Measurements from ENCODE around the gene TDRD1. TPM values are rescaled to one million over a fixed set of nuclear protein-coding genes. Genes with fewer than 3 reads are reported as not detected.

The TDRD1 gene
- total RNA-seq, 1 donor, result 0.43 TPM

DNA sequence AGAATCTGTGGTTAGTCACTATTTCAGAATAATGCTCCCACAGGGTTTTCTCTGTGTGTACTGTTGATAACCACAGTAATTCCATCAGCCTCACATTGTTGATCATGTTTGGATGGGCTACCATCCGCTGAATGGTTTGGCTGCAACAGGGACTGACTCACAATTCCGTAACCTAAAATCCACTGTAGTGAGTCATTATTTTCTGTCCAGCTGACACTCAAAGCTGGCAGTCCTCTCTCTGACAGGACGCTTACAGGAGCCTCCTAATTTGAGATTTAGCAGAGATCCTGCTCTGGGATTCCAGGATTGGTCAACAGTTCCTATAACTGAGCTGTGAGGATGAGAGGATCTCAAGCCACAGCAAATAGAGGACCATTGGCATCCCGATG, 92.6 kb downstream of the TDRD1 start:
- DNase-seq (ENCODE audit: low read depth), result peak; percentile 92
- no peak overlapping the region for H3K4me3 ChIP-seq (ENCODE audit: low read depth, low read length)

DNA sequence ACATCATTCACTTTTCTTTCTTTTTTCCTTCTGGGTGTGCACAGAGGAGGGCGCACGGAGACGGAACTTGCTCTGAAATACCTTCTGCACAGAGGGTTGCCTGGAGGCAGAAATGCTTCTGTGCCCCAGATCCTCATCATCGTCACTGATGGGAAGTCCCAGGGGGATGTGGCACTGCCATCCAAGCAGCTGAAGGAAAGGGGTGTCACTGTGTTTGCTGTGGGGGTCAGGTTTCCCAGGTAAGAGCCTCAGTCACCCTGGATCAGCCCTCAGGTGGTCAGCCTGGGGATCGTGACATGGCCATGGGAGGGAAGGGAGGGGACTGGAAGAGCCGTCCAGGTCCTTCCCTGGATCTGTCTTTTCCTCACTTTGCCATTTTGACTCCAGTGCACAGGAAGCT, 93.5 kb downstream of the TDRD1 start:
- TF ChIP-seq, protein P1, sequence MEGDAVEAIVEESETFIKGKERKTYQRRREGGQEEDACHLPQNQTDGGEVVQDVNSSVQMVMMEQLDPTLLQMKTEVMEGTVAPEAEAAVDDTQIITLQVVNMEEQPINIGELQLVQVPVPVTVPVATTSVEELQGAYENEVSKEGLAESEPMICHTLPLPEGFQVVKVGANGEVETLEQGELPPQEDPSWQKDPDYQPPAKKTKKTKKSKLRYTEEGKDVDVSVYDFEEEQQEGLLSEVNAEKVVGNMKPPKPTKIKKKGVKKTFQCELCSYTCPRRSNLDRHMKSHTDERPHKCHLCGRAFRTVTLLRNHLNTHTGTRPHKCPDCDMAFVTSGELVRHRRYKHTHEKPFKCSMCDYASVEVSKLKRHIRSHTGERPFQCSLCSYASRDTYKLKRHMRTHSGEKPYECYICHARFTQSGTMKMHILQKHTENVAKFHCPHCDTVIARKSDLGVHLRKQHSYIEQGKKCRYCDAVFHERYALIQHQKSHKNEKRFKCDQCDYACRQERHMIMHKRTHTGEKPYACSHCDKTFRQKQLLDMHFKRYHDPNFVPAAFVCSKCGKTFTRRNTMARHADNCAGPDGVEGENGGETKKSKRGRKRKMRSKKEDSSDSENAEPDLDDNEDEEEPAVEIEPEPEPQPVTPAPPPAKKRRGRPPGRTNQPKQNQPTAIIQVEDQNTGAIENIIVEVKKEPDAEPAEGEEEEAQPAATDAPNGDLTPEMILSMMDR (IDR thresholded peaks at IDR 0.05; ENCODE audit: insufficient read depth, low read depth, low read length), result no peak
- no peak for DNase-seq (ENCODE audit: low read depth)
- H3K4me3 ChIP-seq (ENCODE audit: low read depth, low read length), result no peak overlapping the region

More for the DNA sequence above, 92.6 kb downstream of the TDRD1 start:
- TF ChIP-seq, protein P1 (IDR thresholded peaks at IDR 0.05; ENCODE audit: insufficient read depth, low read depth, low read length), result no peak

DNA sequence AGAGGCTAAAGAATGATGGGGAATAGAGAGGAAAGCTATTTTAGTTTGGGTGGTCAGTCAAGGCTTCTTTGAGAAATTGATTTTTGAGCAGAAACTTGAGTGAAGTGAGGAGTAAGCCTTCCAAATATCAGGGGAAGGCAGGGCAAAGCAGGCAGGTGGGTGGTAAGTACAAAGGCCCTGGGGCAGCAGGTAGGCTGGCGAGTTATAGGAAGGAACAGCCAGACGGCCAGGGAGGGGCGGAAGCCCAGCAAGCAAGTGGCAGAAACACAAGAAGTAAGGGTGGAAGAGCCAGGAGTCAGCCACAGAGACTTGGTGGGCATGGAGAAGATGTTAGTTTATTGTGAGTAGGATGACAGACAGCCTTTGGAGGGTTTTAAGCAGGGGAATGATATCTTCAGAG, 94.8 kb downstream of the TDRD1 start:
- no peak for DNase-seq (ENCODE audit: low read depth)
- H3K4me3 ChIP-seq (ENCODE audit: low read depth, low read length), result no peak overlapping the region
- TF ChIP-seq, protein P1 (IDR thresholded peaks at IDR 0.05; ENCODE audit: insufficient read depth, low read depth, low read length), result no peak

DNA sequence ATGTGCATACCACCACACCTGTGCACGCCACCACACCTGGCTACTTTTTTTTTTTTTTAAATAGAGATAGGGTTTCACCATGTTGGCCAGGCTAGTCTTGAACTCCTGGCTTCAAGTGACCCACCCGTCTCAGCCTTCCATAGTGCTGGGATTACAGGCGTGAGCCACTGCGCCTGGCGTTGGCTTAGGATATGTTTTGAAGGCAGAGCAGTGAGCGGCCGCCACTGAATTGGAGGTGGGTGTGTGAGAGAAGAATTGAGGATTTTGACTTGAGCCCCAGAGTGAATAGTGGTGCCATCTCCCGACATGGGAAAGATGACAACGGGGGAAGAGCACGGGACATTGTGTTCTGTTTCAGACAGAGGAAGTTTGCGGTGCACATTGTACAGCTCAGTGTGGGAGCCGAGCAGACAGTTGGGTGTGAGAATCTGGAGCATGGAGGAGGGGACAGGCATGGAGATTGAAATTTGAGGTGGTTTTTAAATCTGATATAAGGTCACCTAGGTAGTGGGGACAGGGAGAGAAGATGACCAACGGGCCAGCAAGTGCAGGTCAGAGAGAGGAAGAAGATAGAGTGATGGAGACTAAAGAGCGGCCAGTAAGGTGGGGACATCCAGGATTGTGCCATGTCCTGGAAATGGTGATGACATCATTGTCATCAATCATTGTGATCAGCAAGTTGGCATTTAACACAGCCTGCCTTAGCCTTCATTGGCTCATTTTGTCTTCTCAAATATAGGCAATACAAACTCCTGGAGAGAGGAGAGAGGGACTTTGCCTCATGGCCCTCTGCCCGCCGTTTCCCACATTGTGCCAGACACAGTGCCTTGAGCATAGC, 95.7 kb downstream of the TDRD1 start:
- TF ChIP-seq, protein P1 (IDR thresholded peaks at IDR 0.05; ENCODE audit: insufficient read depth, low read depth, low read length), result no peak

DNA sequence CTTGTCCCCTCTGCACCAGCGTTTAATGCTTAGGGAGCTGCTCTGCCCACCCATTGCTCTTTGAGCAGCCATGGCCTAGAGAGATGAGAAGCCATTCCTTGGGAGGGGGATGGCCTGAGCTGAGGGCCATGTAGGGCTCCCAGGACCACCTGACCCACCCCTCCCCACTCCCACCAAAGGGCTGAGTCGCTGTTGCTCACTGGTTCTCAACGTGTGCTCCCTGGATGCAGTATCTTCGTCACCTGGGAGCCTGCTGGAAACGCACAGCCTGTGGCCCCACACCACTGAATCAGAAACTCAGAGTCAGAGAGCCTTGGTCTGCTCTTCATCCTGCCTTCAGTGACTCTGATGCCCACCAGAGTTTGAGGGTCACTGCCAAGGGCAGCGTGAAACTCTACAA, 96.9 kb downstream of the TDRD1 start:
- DNase-seq (ENCODE audit: low read depth), result no peak
- TF ChIP-seq, protein P1 (IDR thresholded peaks at IDR 0.05; ENCODE audit: insufficient read depth, low read depth, low read length), result no peak
- H3K4me3 ChIP-seq (ENCODE audit: low read depth, low read length), result no peak overlapping the region

More for the DNA sequence above, 95.7 kb downstream of the TDRD1 start:
- H3K4me3 ChIP-seq (ENCODE audit: low read depth, low read length), result no peak overlapping the region
- DNase-seq (ENCODE audit: low read depth), result no peak

DNA sequence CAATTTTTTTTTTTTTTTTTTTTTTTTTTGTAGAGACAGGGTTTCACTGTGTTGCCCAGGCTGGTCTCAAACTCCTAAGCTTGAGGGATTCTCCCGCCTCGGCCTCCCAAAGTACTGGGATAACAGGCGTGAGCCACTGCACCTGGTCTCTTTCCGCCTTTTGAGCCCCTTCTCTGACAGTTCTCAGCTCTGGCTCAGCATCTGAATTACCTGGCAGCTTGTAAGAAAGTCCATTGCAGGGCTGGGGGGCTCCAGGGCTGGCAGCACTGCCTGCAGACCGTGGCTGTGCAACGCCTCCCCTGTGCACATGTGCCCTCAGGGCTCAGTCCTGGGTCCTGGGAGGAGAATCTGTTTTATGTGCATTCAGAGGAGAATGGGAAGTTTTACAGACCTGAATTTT, 97.5 kb downstream of the TDRD1 start:
- no peak for DNase-seq (ENCODE audit: low read depth)
- TF ChIP-seq, protein P1 (IDR thresholded peaks at IDR 0.05; ENCODE audit: insufficient read depth, low read depth, low read length), result no peak

More for the DNA sequence above, 97.5 kb downstream of the TDRD1 start:
- H3K4me3 ChIP-seq (ENCODE audit: low read depth, low read length), result no peak overlapping the region
